Measurements from ENCODE around the gene USP6.

GRCh38 chr17:5139458-5139732 is 23.6 kb downstream of the USP6 start:
- TF ChIP-seq CTCF (IDR thresholded peaks at IDR 0.05) (no peak), JUN (CRISPR knock-in tag; IDR thresholded peaks at IDR 0.05) (no peak), MAX (CRISPR knock-in tag; IDR thresholded peaks at IDR 0.05) (no peak), SMAD3 (CRISPR knock-in tag; IDR thresholded peaks at IDR 0.05; ENCODE audit: borderline replicate concordance) (no peak)

All from WTC11 (cell line).